Measurements from ENCODE around the gene NGF. TPM values are rescaled to one million over a fixed set of nuclear protein-coding genes. Genes with fewer than 3 reads are reported as not detected.

Gene NGF
- total RNA-seq, 1 donor from 2014 or later = not detected

DNA sequence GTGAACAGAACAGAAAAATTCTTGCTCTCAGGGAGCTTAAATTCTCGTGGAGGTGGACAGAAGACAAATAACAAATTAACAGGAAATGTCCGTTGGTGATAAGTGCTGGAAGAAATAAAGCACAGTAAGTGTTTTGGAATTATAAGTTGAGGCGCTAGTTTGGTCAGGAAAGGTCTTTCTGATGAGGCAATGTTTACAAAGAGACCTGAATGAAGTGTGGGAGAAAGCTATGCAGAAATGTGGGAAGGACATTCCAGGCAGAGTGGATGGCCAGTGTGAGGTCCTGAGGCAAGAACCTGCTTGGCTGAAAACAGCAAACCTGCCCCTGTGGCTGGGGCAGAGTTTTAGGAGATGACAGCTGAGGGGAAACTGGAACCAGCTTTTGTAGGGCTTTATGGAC lies 23.3 kb downstream of the NGF start:
- no peaks in the 10 kb centered on the region for H3K36me3 Mint-ChIP-seq (ENCODE audit: low read depth)
- TF ChIP-seq, protein P1, sequence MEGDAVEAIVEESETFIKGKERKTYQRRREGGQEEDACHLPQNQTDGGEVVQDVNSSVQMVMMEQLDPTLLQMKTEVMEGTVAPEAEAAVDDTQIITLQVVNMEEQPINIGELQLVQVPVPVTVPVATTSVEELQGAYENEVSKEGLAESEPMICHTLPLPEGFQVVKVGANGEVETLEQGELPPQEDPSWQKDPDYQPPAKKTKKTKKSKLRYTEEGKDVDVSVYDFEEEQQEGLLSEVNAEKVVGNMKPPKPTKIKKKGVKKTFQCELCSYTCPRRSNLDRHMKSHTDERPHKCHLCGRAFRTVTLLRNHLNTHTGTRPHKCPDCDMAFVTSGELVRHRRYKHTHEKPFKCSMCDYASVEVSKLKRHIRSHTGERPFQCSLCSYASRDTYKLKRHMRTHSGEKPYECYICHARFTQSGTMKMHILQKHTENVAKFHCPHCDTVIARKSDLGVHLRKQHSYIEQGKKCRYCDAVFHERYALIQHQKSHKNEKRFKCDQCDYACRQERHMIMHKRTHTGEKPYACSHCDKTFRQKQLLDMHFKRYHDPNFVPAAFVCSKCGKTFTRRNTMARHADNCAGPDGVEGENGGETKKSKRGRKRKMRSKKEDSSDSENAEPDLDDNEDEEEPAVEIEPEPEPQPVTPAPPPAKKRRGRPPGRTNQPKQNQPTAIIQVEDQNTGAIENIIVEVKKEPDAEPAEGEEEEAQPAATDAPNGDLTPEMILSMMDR (IDR thresholded peaks at IDR 0.05) = no peak
- POLR2A ChIA-PET = no interaction called here
- no peaks in the 10 kb centered on the region for H3K27me3 Mint-ChIP-seq
- no peak overlapping the region for H3K27ac Mint-ChIP-seq
- intact Hi-C loops (cut with micrococcal nuclease) = no loop called here
- DNase-seq = no peak
- H3K4me1 Mint-ChIP-seq = peaks cover 8% of the 10 kb centered on the region
- H3K9me3 Mint-ChIP-seq = no peaks in the 10 kb centered on the region
- H3K4me3 Mint-ChIP-seq = no peak overlapping the region
- CTCF ChIA-PET = no interaction called here
- ATAC-seq (ENCODE audit: low read depth) = no peak

DNA sequence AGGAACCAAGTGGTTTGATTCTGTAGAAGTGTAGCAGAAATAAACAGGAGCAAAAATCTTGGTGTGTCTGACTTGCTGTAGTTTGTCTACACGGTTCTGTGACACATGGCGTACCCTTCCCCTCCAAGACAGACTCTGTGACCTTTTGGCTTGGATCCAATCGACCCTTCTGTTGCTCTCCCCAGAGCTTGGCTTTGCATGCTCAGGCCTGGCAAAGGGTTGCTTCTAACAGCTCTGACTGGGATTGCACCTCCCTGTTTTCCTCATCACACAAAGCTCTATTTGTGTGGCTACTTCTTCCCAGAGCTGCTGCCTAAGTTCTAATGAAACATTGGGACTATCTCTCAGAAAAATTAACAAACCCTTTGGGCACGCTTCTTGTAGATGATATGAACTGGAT lies 24.0 kb downstream of the NGF start:
- no peak for DNase-seq
- TF ChIP-seq, protein P1 (IDR thresholded peaks at IDR 0.05) = no peak
- CTCF ChIA-PET = no interaction called here

DNA sequence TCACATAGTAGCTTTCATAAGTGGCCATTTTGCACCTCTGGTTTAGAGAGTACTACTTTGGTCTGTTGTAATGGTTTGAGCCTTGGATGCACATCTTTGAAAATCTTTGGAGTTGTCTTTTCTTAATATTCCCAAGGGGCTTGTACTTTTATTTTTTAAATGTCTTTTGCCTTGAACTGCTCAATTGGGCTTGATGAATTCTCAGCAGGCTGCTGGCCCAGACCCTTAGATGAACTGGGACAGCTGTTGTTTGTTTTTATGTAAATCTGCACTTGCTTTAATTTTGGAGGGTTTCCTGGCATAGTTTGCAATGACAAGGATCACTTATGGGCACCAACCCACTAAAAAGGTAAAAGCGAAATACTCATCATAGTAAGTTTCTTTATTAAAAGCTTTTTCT lies 24.9 kb downstream of the NGF start:
- H3K9me3 Mint-ChIP-seq = no peaks in the 10 kb centered on the region
- H3K36me3 Mint-ChIP-seq (ENCODE audit: low read depth) = no peaks in the 10 kb centered on the region
- no peak for DNase-seq
- H3K4me3 Mint-ChIP-seq = no peak overlapping the region
- ATAC-seq (ENCODE audit: low read depth) = no peak
- H3K27me3 Mint-ChIP-seq = no peaks in the 10 kb centered on the region
- CTCF ChIA-PET = no interaction called here
- POLR2A ChIA-PET = no interaction called here
- TF ChIP-seq, protein P1 (IDR thresholded peaks at IDR 0.05) = no peak
- H3K27ac Mint-ChIP-seq = no peak overlapping the region
- peaks cover 8% of the 10 kb centered on the region for H3K4me1 Mint-ChIP-seq
- intact Hi-C loops (cut with micrococcal nuclease) = no loop called here

More for the DNA sequence above, 24.0 kb downstream of the NGF start:
- Mint-ChIP-seq H3K4me1 (peaks cover 8% of the 10 kb centered on the region), H3K4me3 (no peak overlapping the region), H3K27me3 (no peaks in the 10 kb centered on the region), H3K27ac (no peak overlapping the region), H3K36me3 (ENCODE audit: low read depth) (no peaks in the 10 kb centered on the region), H3K9me3 (no peaks in the 10 kb centered on the region)
- intact Hi-C loops (cut with micrococcal nuclease) = no loop called here
- ATAC-seq (ENCODE audit: low read depth) = no peak
- POLR2A ChIA-PET = no interaction called here

DNA sequence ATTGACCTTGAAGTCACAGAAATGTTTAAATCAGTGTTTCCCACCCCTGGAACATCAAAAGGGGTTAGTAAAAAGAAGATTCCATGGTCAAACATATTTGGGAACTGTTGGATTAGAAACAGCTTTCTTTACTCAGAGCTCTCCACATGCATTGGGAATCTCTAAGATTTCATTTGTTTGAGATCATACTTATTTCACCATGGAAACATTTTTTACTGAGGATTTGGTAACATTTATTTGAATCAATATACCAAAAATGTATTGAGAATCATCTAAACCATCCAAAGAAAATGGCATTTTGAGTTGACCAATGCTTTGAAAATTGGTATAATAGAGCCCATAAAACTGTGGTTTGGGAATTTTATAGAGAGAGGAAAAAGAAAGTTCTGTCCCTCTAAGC lies 25.3 kb downstream of the NGF start:
- DNase-seq (no peak), ATAC-seq (ENCODE audit: low read depth) (no peak)
- Mint-ChIP-seq H3K27ac (no peak overlapping the region), H3K27me3 (no peaks in the 10 kb centered on the region), H3K4me1 (peaks cover 8% of the 10 kb centered on the region), H3K36me3 (ENCODE audit: low read depth) (no peaks in the 10 kb centered on the region), H3K4me3 (no peak overlapping the region), H3K9me3 (no peaks in the 10 kb centered on the region)
- TF ChIP-seq, protein P1 (IDR thresholded peaks at IDR 0.05) = no peak
- ChIA-PET POLR2A (no interaction called here), CTCF (no interaction called here)
- intact Hi-C loops (cut with micrococcal nuclease) = no loop called here

DNA sequence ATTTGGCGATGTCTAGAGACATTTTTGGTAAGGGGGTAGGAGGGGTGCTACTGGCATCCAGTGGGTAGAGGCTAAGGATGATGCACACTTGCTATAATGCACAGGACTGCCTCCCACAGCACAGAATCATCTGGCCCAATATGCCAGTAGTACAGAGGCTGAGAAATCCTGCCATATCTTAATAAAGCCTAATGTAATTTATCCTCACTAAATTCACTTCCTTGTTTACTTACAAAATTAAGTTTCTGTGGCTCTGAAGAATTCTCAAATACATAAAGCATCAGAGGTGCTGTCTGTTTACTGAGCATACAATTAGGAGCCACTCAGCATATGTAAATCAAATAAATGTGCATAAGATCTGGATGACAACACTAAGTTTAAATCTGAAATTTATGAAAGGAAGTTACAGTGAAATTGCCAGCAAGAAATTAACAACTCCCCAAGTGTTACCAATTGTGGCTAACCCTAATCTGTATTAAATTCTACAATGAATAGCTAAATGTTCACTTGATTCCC lies 26.5 kb downstream of the NGF start:
- Mint-ChIP-seq H3K27ac (no peak overlapping the region), H3K4me1 (peaks cover 8% of the 10 kb centered on the region), H3K4me3 (no peak overlapping the region), H3K27me3 (no peaks in the 10 kb centered on the region), H3K36me3 (ENCODE audit: low read depth) (no peaks in the 10 kb centered on the region), H3K9me3 (no peaks in the 10 kb centered on the region)
- no peak for ATAC-seq (ENCODE audit: low read depth)
- ChIA-PET POLR2A (no interaction called here), CTCF (no interaction called here)
- DNase-seq = no peak
- intact Hi-C loops (cut with micrococcal nuclease) = no loop called here
- TF ChIP-seq, protein P1 (IDR thresholded peaks at IDR 0.05) = no peak

Data from activated B cell treated with CpG ODN at 0.5 μM for 24 hours (primary cell).